Measurements from ENCODE around the gene ZNF892.

DNA sequence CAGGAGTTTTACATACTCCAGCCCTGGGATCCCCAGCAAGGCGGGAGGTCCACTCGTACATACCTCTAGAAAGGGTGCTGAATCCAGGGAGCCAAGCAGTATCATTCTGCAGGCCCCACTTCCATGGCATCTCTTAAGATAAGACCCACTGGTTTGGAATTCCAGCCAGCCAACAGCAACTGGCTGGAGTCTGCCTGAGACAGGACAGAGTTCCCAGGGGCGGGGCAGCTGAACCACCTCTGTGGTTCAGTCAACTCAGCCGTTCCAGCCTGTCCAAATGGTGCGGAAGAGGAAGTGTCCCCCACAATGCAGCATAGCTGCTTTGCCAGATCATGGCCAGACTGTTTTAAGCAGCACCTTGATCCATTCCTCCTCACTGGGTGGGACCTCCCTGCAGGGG lies 33.2 kb downstream of the ZNF892 start:
- TF ChIP-seq, protein P1, sequence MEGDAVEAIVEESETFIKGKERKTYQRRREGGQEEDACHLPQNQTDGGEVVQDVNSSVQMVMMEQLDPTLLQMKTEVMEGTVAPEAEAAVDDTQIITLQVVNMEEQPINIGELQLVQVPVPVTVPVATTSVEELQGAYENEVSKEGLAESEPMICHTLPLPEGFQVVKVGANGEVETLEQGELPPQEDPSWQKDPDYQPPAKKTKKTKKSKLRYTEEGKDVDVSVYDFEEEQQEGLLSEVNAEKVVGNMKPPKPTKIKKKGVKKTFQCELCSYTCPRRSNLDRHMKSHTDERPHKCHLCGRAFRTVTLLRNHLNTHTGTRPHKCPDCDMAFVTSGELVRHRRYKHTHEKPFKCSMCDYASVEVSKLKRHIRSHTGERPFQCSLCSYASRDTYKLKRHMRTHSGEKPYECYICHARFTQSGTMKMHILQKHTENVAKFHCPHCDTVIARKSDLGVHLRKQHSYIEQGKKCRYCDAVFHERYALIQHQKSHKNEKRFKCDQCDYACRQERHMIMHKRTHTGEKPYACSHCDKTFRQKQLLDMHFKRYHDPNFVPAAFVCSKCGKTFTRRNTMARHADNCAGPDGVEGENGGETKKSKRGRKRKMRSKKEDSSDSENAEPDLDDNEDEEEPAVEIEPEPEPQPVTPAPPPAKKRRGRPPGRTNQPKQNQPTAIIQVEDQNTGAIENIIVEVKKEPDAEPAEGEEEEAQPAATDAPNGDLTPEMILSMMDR (IDR thresholded peaks at IDR 0.05): no peak
- no peak for TF ChIP-seq POLR2A (IDR thresholded peaks at IDR 0.05)
